HEK293 (cell line): ENCODE measurements around the gene ADAMTS2.

ENCODE experiments used
- CTCF ChIA-PET: fragments of 350-600 bp; formaldehyde crosslinking; extraction: SDS; loops from one replicate; lab custom pipeline; 2021; ENCODE audit warnings: antibody characterized with exemption; lab: Yijun Ruan, JAX
- POLR2A ChIA-PET: fragments of 300-600 bp; formaldehyde crosslinking; extraction: SDS; loops from one replicate; lab custom pipeline; 2020; ENCODE audit warnings: antibody characterized with exemption, inconsistent platforms; lab: Yijun Ruan, JAX
- H3K27ac ChIP-seq: fragments of 200-500 bp; sonication (Bioruptor generic); 2 replicates; pipeline ENCODE4 v1.5.1; 2014; ENCODE audit warnings: low read depth, low read length, control low read depth, inconsistent platforms; ENCODE audit errors: extremely low read depth
- H3K36me3 ChIP-seq, 2 experiments: fragments of 200-500 bp in 1 of 2; sonication (Bioruptor generic) in 1 of 2; 1 replicate in 1 of 2; 2 replicates in 1 of 2; pipeline ENCODE4 v1.5.1; 2014 to 2017; ENCODE audit warnings: inconsistent platforms in 2 of 2, low read length in 2 of 2; ENCODE audit not compliant: control insufficient read depth in 2 of 2, insufficient read depth in 1 of 2
- H3K4me1 ChIP-seq: fragments of 200-500 bp; sonication (Bioruptor generic); 2 replicates; pipeline ENCODE4 v1.5.1; 2014; ENCODE audit warnings: mild to moderate bottlenecking, low read length, inconsistent platforms; ENCODE audit not compliant: control insufficient read depth, insufficient read depth
- H3K4me3 ChIP-seq: 2 replicates; pipeline ENCODE4 v1.5.1; 2011; ENCODE audit warnings: low read depth, mild to moderate bottlenecking, control low read depth, low read length, moderate library complexity
- H3K9me3 ChIP-seq: fragments of 200-500 bp; sonication (Bioruptor generic); 2 replicates; pipeline ENCODE4 v1.5.1; 2014; ENCODE audit warnings: low read depth, low read length, inconsistent platforms; ENCODE audit not compliant: control insufficient read depth, insufficient read depth
- GLIS2 ChIP-seq: fragments of 450-650 bp; formaldehyde crosslinking; IDR thresholded peaks from 2 replicates; pipeline ENCODE4 v1.5.1; 2016; ENCODE audit warnings: missing biosample characterization, missing genetic modification characterization
- KLF1 ChIP-seq: fragments of 450-650 bp; formaldehyde crosslinking; IDR thresholded peaks from 2 replicates; pipeline ENCODE4 v1.5.1; 2016; ENCODE audit warnings: missing biosample characterization, missing genetic modification characterization
- MYNN ChIP-seq: fragments of 450-650 bp; formaldehyde crosslinking; IDR thresholded peaks from 2 replicates; pipeline ENCODE4 v1.5.1; 2016; ENCODE audit warnings: missing biosample characterization, missing genetic modification characterization, borderline replicate concordance
- SCRT2 ChIP-seq: fragments of 450-650 bp; formaldehyde crosslinking; IDR thresholded peaks from 2 replicates; pipeline ENCODE4 v1.5.1; 2016; ENCODE audit warnings: missing biosample characterization, missing genetic modification characterization
- TCF7L2 ChIP-seq: IDR thresholded peaks from 2 replicates; pipeline ENCODE4 v1.6.1; 2011; ENCODE audit warnings: low read depth, mild to moderate bottlenecking, inconsistent platforms, low read length, moderate library complexity, borderline replicate concordance
- YY1 ChIP-seq: fragments of 450-650 bp; formaldehyde crosslinking; IDR thresholded peaks from 2 replicates; pipeline ENCODE4 v1.5.1; 2018; ENCODE audit warnings: missing biosample characterization, missing genetic modification characterization
- ZFP3 ChIP-seq: fragments of 450-650 bp; formaldehyde crosslinking; IDR thresholded peaks from 2 replicates; pipeline ENCODE4 v1.5.1; 2016; ENCODE audit warnings: low read depth, missing biosample characterization, missing genetic modification characterization
- ZNF114 ChIP-seq: fragments of 450-650 bp; formaldehyde crosslinking; IDR thresholded peaks from 2 replicates; pipeline ENCODE4 v1.5.0; 2017; ENCODE audit warnings: missing biosample characterization, missing genetic modification characterization
- ZNF121 ChIP-seq: fragments of 450-650 bp; formaldehyde crosslinking; IDR thresholded peaks from 2 replicates; pipeline ENCODE4 v1.5.1; 2016; ENCODE audit warnings: missing biosample characterization, missing genetic modification characterization
- ZNF140 ChIP-seq: fragments of 450-650 bp; formaldehyde crosslinking; IDR thresholded peaks from 2 replicates; pipeline ENCODE4 v1.5.1; 2016; ENCODE audit warnings: missing biosample characterization, missing genetic modification characterization
- ZNF391 ChIP-seq: fragments of 450-650 bp; formaldehyde crosslinking; IDR thresholded peaks from 2 replicates; pipeline ENCODE4 v1.5.1; 2016; ENCODE audit warnings: low read depth, missing biosample characterization, missing genetic modification characterization, borderline replicate concordance
- ZNF510 ChIP-seq: fragments of 450-650 bp; formaldehyde crosslinking; IDR thresholded peaks from 2 replicates; pipeline ENCODE4 v1.5.1; 2018; ENCODE audit warnings: mild to moderate bottlenecking, missing genetic modification characterization, missing biosample characterization; ENCODE audit not compliant: insufficient replicate concordance
- ZNF776 ChIP-seq: fragments of 450-650 bp; formaldehyde crosslinking; IDR thresholded peaks from 2 replicates; pipeline ENCODE4 v1.5.0; 2017; ENCODE audit warnings: missing biosample characterization, missing genetic modification characterization, borderline replicate concordance
- TF ChIP-seq, protein P1 (sequence below): fragments of 450-650 bp; formaldehyde crosslinking; IDR thresholded peaks from 2 replicates; pipeline ENCODE4 v1.5.1; 2016; ENCODE audit warnings: missing biosample characterization, missing genetic modification characterization
- TF ChIP-seq, protein P2 (sequence below): fragments of 450-650 bp; formaldehyde crosslinking; IDR thresholded peaks from 2 replicates; pipeline ENCODE4 v1.5.1; 2016; ENCODE audit warnings: missing biosample characterization, missing genetic modification characterization, borderline replicate concordance
- TF ChIP-seq, protein P3 (sequence below): fragments of 450-650 bp; formaldehyde crosslinking; IDR thresholded peaks from 2 replicates; pipeline ENCODE4 v1.5.1; 2016; ENCODE audit warnings: missing biosample characterization, missing genetic modification characterization

The ADAMTS2 gene

DNA sequence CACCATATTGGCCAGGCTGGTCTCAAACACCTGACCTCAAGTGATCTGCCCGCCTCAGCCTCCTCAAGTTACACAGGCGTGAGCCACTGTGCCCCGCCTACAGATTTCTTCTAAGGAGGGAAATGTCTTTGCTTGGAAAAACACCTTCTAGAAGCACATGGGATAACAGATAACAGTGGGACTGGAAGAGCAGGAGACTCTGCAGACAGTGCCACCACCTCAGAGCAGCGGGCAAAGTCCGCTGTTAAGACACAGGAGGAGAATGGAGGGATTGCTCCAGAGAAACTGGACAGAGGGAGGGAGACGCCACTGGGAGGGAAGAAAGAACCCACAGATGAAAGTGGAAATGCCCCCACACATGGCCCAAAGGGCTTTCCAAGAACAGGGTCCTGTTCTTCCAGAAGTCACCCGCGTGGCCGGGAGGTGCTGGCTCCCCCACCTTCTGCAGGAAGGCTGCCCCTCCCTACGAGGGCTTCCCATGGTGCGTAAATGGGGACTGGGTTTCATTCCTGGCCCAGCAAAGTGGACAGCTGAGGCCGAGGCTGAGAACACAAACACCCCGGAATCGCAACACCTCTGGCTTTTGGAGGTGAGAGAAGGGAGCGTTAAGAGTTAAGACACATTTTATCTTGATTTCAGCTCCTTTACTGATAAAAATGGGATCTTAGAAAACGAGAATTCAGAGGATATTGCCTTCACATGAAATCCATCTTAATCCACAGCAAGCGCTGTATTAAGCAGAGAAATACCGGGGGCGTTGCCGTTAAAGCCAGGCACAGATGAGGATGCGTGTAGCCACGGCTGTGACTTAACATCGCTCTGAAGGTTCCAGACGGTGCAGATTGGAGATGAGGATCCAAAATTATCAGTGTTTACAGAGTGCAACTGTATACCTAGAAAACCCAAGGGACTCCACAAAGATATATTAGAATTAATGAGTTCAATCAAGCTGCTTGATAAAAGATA is 11.2 kb downstream of the ADAMTS2 start:
- Histone ChIP-seq H3K4me3 (no peak overlapping the region), H3K27ac (no peak overlapping the region), H3K9me3 (no peaks in the 10 kb centered on the region), H3K4me1 (no peaks in the 10 kb centered on the region), H3K36me3 (no peaks in the 10 kb centered on the region)
- POLR2A ChIA-PET = no interaction called here
- no peak for TF ChIP-seq TCF7L2
- TF ChIP-seq, protein P1, sequence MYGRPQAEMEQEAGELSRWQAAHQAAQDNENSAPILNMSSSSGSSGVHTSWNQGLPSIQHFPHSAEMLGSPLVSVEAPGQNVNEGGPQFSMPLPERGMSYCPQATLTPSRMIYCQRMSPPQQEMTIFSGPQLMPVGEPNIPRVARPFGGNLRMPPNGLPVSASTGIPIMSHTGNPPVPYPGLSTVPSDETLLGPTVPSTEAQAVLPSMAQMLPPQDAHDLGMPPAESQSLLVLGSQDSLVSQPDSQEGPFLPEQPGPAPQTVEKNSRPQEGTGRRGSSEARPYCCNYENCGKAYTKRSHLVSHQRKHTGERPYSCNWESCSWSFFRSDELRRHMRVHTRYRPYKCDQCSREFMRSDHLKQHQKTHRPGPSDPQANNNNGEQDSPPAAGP = no peak
- TF ChIP-seq KLF1 = 0 out of 2 replicates have a peak, but pooled peaks have one; percentile 16
- CTCF ChIA-PET = no interaction called here

DNA sequence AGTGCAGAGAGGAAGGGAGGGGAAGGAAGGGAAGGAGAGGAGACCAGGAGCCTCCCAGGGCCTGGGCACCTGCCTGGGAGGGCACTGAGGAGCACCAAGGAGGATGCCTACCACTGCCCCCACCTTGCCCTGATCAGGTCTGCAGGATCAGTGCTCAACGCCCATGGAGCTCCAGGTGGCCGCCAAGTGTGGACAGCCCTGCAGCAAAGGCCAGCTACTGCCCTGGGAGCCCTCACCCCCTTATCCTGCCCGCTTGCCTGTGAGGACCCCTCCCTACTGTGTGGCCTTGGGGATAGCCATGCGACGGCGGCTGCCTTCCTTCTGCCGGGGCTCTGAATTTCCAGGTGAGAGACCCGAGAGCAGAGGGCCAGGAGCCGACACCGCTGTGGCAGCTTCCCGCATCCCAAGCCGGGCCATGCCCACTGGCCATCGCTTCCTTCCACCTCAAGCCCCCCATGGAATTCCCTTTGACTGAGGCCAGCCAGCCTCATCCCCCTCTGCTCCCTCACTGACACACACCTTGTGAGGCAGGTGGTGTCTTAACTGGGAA is 12.4 kb downstream of the ADAMTS2 start:
- Histone ChIP-seq H3K9me3 (no peaks in the 10 kb centered on the region), H3K4me3 (no peak overlapping the region), H3K4me1 (no peaks in the 10 kb centered on the region), H3K27ac (no peak overlapping the region), H3K36me3 (no peaks in the 10 kb centered on the region)
- TF ChIP-seq MYNN (tag by site-specific recombination) (no peak), GLIS2 (tag by site-specific recombination) (peak; percentile 18; the same call in 1 of the 2 replicates)
- POLR2A ChIA-PET = interaction anchor here (0.6 kb wide), 1 partner anchor 11 kb away, joined by 4 read pairs; no protein-coding TSS in a partner anchor
- CTCF ChIA-PET = interaction anchor here (1.4 to 1.6 kb wide), 2 partner anchors 10 to 11 kb away, joined by 4 to 6 read pairs; no protein-coding TSS in a partner anchor

DNA sequence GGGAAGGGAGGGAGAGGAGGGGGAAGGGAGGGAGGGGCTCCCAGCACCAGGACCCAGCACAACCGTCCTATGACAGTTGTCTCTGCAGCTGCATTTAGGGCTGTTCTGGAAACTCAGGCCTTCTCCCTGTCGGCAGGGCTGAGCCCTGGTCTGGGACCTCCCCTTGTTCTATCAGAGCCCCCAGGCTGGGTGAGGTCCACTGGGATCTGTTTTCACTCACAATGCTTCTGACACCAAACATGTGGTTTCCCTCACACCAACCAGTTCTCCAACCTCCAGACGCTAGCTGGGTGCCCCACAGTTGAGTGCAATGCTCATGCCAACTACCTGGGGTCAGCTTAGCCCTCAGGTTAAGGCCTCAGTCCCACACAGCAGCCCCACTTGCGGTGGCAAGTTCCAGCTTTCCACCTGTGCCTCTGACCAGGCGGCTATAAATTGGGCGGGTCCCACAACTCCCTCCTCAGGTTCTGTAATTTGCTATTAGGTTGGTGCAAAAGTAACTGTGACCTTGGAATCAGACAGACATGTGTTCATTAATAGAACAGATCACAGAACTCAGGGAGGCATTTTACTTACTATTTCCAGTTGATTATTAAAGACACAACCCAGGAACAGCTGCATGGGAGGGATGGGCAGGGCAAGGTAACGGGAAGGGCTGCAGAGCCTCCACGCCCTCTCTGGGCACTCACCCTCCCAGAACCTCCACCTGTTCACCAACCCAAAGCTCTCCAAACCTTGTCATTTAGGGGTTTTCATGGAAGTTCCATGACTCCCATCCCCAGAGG is 13.5 kb downstream of the ADAMTS2 start:
- CTCF ChIA-PET = interaction anchor here (1.4 to 1.6 kb wide), 2 partner anchors 11 to 12 kb away, joined by 4 to 6 read pairs; no protein-coding TSS in a partner anchor
- no peak overlapping the region for H3K27ac ChIP-seq
- TF ChIP-seq KLF1 (peak; percentile 34), ZNF776 (tag by site-specific recombination) (no peak)
- POLR2A ChIA-PET = no interaction called here
- H3K4me1 ChIP-seq = no peaks in the 10 kb centered on the region
- no peaks in the 10 kb centered on the region for H3K9me3 ChIP-seq
- no peaks in the 10 kb centered on the region for H3K36me3 ChIP-seq
- H3K4me3 ChIP-seq = no peak overlapping the region

DNA sequence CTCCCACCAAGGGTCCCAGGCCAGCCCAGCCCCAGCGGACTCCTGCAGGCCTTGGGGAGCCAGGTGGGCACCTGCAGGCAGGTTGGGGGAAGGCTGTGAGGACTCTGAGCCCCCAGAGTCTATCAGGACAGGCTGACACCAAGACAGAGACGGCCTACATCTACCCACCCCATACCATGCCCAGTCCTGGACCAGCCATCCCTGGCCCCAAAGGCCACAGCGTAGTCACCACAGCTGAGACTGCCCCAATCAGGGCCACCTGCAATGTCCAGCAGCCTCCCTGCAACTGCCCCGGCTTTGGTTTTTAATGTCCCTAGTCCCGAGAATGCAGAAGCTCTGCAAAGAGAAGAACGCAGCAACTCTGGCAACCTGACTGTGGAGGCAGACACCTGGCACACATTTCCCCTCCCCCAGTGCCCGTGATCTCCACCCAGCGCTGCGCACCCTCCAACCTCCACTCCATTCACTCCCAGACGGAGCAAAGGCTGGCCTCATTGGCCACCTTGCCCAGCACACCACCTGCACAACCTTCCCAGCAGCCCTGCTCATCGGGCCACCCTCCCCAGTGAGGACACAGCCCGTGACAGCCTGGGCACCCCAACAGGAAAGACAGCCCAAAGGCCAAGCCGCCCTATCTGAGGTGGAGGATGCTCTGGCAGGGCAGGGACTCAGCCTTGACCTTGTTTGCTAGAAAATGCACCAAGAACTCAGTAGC is 14.9 kb downstream of the ADAMTS2 start:
- H3K27ac ChIP-seq = no peak overlapping the region
- no peaks in the 10 kb centered on the region for H3K36me3 ChIP-seq
- H3K9me3 ChIP-seq = no peaks in the 10 kb centered on the region
- no peaks in the 10 kb centered on the region for H3K4me1 ChIP-seq
- H3K4me3 ChIP-seq = no peak overlapping the region
- no peak for TF ChIP-seq ZNF510 (tag by site-specific recombination)
- TF ChIP-seq YY1 = no peak
- no peak for TF ChIP-seq ZNF114 (tag by site-specific recombination)
- TF ChIP-seq ZNF121 (tag by site-specific recombination) = no peak
- no peak for TF ChIP-seq ZFP3 (tag by site-specific recombination)
- no peak for TF ChIP-seq SCRT2 (tag by site-specific recombination)
- TF ChIP-seq, protein P2, sequence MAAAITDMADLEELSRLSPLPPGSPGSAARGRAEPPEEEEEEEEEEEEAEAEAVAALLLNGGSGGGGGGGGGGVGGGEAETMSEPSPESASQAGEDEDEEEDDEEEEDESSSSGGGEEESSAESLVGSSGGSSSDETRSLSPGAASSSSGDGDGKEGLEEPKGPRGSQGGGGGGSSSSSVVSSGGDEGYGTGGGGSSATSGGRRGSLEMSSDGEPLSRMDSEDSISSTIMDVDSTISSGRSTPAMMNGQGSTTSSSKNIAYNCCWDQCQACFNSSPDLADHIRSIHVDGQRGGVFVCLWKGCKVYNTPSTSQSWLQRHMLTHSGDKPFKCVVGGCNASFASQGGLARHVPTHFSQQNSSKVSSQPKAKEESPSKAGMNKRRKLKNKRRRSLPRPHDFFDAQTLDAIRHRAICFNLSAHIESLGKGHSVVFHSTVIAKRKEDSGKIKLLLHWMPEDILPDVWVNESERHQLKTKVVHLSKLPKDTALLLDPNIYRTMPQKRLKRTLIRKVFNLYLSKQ (tag by site-specific recombination) = no peak
- TF ChIP-seq ZNF391 = no peak
- TF ChIP-seq, protein P3, sequence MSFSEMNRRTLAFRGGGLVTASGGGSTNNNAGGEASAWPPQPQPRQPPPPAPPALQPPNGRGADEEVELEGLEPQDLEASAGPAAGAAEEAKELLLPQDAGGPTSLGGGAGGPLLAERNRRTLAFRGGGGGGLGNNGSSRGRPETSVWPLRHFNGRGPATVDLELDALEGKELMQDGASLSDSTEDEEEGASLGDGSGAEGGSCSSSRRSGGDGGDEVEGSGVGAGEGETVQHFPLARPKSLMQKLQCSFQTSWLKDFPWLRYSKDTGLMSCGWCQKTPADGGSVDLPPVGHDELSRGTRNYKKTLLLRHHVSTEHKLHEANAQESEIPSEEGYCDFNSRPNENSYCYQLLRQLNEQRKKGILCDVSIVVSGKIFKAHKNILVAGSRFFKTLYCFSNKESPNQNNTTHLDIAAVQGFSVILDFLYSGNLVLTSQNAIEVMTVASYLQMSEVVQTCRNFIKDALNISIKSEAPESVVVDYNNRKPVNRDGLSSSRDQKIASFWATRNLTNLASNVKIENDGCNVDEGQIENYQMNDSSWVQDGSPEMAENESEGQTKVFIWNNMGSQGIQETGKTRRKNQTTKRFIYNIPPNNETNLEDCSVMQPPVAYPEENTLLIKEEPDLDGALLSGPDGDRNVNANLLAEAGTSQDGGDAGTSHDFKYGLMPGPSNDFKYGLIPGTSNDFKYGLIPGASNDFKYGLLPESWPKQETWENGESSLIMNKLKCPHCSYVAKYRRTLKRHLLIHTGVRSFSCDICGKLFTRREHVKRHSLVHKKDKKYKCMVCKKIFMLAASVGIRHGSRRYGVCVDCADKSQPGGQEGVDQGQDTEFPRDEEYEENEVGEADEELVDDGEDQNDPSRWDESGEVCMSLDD (tag by site-specific recombination) = no peak
- no peak for TF ChIP-seq ZNF140 (tag by site-specific recombination)
- POLR2A ChIA-PET = no interaction called here
- CTCF ChIA-PET = no interaction called here
